ENCODE results near the gene PXN.
A peak's percentile ranks its signal among the peaks of the same experiment; 100 is the strongest.

The PXN gene

GRCh38 chr12:120231316-120232011, 34.1 kb downstream of the PXN start (continued):
- TF ChIP-seq ZNF624 (tag by site-specific recombination; IDR thresholded peaks at IDR 0.05) (no peak), ATF2 (tag by site-specific recombination; IDR thresholded peaks at IDR 0.05; ENCODE audit: low read depth) (no peak), ZNF398 (tag by site-specific recombination; IDR thresholded peaks at IDR 0.05) (peak; percentile 78), ZNF223 (tag by site-specific recombination; IDR thresholded peaks at IDR 0.05) (no peak), ZNF701 (tag by site-specific recombination; IDR thresholded peaks at IDR 0.05) (no peak), ZBTB48 (tag by site-specific recombination; IDR thresholded peaks at IDR 0.05) (no peak), SCRT1 (tag by site-specific recombination; IDR thresholded peaks at IDR 0.05; ENCODE audit: borderline replicate concordance) (no peak), ZNF529 (tag by site-specific recombination; IDR thresholded peaks at IDR 0.05; ENCODE audit: insufficient replicate concordance) (no peak), ZNF544 (tag by site-specific recombination; IDR thresholded peaks at IDR 0.05) (no peak), ZNF48 (tag by site-specific recombination; IDR thresholded peaks at IDR 0.05) (no peak), SP7 (tag by site-specific recombination; IDR thresholded peaks at IDR 0.05) (peak; percentile 86), GLIS2 (tag by site-specific recombination; IDR thresholded peaks at IDR 0.05) (peak; percentile 83), ZNF138 (tag by site-specific recombination; IDR thresholded peaks at IDR 0.05; ENCODE audit: borderline replicate concordance) (no peak), ZBTB7A (tag by site-specific recombination; IDR thresholded peaks at IDR 0.05; ENCODE audit: low read depth) (no peak), ZFP3 (tag by site-specific recombination; IDR thresholded peaks at IDR 0.05; ENCODE audit: low read depth) (no peak), ZNF335 (tag by site-specific recombination; conservative IDR thresholded peaks at IDR 0.05) (peak; percentile 72), KLF17 (tag by site-specific recombination; IDR thresholded peaks at IDR 0.05) (peak; percentile 37; the same call in 1 of the 2 replicates), SCRT2 (tag by site-specific recombination; IDR thresholded peaks at IDR 0.05) (peak; percentile 83), ZNF292 (tag by site-specific recombination; IDR thresholded peaks at IDR 0.05; ENCODE audit: borderline replicate concordance, low read depth) (no peak), ZEB2 (tag by site-specific recombination; IDR thresholded peaks at IDR 0.05) (peak; percentile 36; the same call in 1 of the 2 replicates), ZNF530 (tag by site-specific recombination; IDR thresholded peaks at IDR 0.05; ENCODE audit: low read depth) (no peak), ZNF791 (tag by site-specific recombination; IDR thresholded peaks at IDR 0.05) (no peak), ZNF580 (tag by site-specific recombination; IDR thresholded peaks at IDR 0.05) (no peak), PATZ1 (tag by site-specific recombination; IDR thresholded peaks at IDR 0.05) (peak; percentile 88), ZNF26 (tag by site-specific recombination; IDR thresholded peaks at IDR 0.05) (no peak), ZBTB1 (tag by site-specific recombination; IDR thresholded peaks at IDR 0.05) (no peak), ZNF792 (tag by site-specific recombination; IDR thresholded peaks at IDR 0.05) (no peak), ZNF76 (tag by site-specific recombination; IDR thresholded peaks at IDR 0.05; ENCODE audit: borderline replicate concordance, low read depth) (no peak), IKZF3 (tag by site-specific recombination; IDR thresholded peaks at IDR 0.05) (peak; percentile 70), ZNF10 (tag by site-specific recombination; IDR thresholded peaks at IDR 0.05) (no peak; the same call in 1 of the 2 replicates)

Data from HEK293 (cell line).